Upper lobe of right lung (tissue), 1 donor: ENCODE results near the gene NEK8. TPM values are rescaled to one million over a fixed set of nuclear protein-coding genes. Genes with fewer than 3 reads are reported as not detected.

Experiments used
- ATAC-seq: fragments of 200-7000 bp; cut with Tn5 transposase; one replicate; pipeline ENCODE4 v1.9.1; 2020; ENCODE audit warnings: mild to moderate bottlenecking, moderate library complexity
- DNase-seq: peaks from one replicate; pipeline ENCODE4 v3.0.0-alpha.2; 2020
- H3K27ac ChIP-seq: fragments of 200-600 bp; one replicate; pipeline ENCODE4 v1.8.0; 2022
- H3K27me3 ChIP-seq: fragments of 200-600 bp; one replicate; pipeline ENCODE4 v1.8.0; 2022; ENCODE audit warnings: mild to moderate bottlenecking
- H3K36me3 ChIP-seq: fragments of 200-600 bp; one replicate; pipeline ENCODE4 v1.8.0; 2022
- H3K4me1 ChIP-seq: fragments of 200-600 bp; one replicate; pipeline ENCODE4 v1.8.0; 2022
- H3K4me3 ChIP-seq: fragments of 200-600 bp; one replicate; pipeline ENCODE4 v1.8.0; 2022; ENCODE audit warnings: mild to moderate bottlenecking
- H3K9me3 ChIP-seq: fragments of 200-600 bp; one replicate; pipeline ENCODE4 v1.8.0; 2022
- intact Hi-C: fragments of 100-400 bp; cut with DNase I; formaldehyde crosslinking; loops from one replicate; pipeline ENCODE4 v1.11.0; 2022
- total RNA-seq: library from RNA; stranded (reverse); fragmentation: NEBNext Ultra II Directional; extraction: Animal tissue kit (Norgen Biotek cat#: 25700); gene quantifications from one replicate; pipeline ENCODE4 v1.2.1, GENCODE V29; 2021
- TF ChIP-seq, protein P1 (sequence below): fragments of 200-600 bp; IDR thresholded peaks from one replicate; pipeline ENCODE4 v1.8.0; 2022; ENCODE audit warnings: antibody characterized with exemption
- donor health status: DM: no; HTN: yes; CAD: no; lungs with severe emphysema.

Gene NEK8
- total RNA-seq, 1 donor from 2014 or later = 8.4 TPM

DNA sequence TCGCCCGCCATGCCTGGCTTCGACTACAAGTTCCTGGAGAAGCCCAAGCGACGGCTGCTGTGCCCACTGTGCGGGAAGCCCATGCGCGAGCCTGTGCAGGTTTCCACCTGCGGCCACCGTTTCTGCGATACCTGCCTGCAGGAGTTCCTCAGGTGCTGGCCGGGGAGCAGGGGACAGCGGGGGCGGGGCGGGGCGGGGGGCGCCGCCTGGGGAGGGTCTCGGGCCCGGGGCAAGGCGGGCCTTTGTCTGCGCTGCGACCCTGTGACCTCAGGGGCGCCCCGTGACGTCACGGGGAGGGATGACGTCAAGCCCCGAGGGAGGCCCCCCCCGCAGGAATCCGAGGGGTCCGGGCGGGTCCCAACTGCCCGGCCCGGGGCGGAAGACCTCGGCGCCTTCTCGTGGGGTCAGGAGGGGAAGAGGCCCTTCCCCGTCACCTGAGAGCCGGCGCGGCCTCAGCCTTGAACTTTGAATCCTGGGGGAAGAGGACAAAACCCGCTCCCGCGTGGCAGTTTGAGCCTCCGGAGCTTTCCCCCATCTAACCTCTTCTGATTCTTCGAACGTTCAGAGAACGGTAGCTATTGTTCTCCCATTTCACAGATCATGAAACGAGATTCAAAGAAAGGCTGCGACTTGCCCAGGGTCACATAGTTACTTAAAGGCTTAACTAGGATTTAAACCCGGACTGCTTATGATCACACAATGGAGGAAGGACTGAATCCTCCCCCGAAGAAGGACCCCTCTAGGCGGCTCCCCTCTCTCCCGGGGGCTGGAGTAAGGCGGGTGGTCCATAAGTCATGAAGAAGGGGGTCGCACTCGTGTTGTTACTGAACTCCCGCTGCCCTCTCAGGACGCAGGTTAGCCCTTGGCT is 15.8 kb downstream of the NEK8 start:
- intact Hi-C loops = no loop called here
- no peaks in the 10 kb centered on the region for H3K27me3 ChIP-seq
- no peaks in the 10 kb centered on the region for H3K9me3 ChIP-seq
- H3K36me3 ChIP-seq = peaks cover 20% of the 10 kb centered on the region
- TF ChIP-seq, protein P1, sequence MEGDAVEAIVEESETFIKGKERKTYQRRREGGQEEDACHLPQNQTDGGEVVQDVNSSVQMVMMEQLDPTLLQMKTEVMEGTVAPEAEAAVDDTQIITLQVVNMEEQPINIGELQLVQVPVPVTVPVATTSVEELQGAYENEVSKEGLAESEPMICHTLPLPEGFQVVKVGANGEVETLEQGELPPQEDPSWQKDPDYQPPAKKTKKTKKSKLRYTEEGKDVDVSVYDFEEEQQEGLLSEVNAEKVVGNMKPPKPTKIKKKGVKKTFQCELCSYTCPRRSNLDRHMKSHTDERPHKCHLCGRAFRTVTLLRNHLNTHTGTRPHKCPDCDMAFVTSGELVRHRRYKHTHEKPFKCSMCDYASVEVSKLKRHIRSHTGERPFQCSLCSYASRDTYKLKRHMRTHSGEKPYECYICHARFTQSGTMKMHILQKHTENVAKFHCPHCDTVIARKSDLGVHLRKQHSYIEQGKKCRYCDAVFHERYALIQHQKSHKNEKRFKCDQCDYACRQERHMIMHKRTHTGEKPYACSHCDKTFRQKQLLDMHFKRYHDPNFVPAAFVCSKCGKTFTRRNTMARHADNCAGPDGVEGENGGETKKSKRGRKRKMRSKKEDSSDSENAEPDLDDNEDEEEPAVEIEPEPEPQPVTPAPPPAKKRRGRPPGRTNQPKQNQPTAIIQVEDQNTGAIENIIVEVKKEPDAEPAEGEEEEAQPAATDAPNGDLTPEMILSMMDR = no peak
- peaks cover 49% of the 10 kb centered on the region for H3K4me1 ChIP-seq
- H3K4me3 ChIP-seq = peak overlapping the region; percentile 77
- peak; percentile 4 for ATAC-seq
- DNase-seq = peak; percentile 87
- peak overlapping the region; percentile 94 for H3K27ac ChIP-seq

DNA sequence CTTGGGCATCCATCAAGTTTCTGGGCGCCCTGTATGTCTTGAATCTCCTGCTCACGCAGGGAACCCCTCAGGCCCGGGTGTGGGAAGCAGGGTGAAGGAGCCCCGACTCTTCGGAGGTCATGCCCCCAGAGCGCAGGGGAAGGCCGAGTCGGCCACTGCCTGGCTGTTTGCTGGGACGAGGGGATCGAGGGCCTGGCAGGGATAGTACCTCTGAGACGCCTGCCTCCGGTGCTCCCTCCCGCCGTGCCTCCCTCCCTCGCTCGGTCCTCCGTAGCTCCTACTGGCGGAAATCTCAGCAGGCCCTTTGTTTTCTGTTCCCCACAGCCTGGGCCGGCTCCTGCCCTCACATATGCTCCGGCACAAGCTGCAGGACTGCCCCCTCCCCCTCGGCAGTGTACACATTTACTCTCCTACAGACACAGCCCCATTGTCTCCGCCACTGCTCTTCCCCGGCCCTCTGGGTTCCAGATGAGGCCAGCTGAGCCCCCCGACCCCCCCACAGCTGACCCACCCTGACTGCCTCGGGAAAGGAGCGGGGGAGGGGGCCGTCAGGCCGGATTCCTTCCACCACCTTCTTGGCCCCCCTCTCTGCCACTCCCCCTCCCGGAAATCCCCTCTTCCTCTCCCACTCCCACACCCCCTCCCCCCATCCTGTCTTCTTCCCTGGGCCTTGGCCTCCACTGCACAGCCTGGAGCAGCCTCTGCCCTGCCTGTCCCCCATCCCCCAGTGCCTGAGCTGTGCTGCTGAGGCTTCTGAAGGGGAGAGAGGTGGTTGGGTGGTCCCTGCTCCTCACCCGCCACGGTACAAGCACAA is 16.6 kb downstream of the NEK8 start:
- peaks cover 25% of the 10 kb centered on the region for H3K36me3 ChIP-seq
- TF ChIP-seq, protein P1 = no peak
- H3K4me1 ChIP-seq = peaks cover 58% of the 10 kb centered on the region
- H3K4me3 ChIP-seq = peak overlapping the region; percentile 77
- H3K27me3 ChIP-seq = no peaks in the 10 kb centered on the region
- intact Hi-C loops = no loop called here
- no peak for ATAC-seq
- DNase-seq = no peak
- H3K27ac ChIP-seq = peak overlapping the region; percentile 94
- H3K9me3 ChIP-seq = no peaks in the 10 kb centered on the region

DNA sequence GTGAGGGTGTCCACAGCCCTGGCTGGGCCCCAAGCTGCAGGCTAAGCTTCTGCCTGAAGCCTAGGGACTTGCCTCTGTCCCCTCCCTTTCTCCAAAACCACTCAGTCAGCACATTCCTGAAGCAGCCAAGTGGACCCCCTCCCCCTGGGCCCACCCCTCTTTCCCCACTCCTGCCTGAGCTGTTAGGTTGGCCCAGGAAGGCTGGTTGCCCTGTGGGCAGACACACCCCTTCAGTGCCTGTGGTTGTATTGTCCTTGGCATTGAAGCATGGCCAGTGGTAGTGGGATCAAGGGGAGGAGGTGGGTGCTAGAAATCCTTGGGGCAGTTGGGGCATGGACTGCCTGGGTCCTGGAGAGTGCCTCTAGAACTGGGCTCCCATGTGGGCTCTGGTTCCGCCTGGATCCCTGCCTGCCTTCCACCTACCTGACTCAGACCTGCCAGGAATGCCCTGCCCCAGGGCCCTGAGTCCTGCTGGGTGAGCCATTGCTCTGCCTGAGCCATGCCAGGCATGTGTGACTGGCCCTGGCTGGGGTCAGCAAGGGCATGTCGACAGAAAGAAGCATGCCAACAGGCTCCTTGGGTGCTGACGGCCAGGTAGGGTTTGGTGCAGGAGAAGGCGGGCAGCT is 17.3 kb downstream of the NEK8 start:
- intact Hi-C loops = no loop called here

DNA sequence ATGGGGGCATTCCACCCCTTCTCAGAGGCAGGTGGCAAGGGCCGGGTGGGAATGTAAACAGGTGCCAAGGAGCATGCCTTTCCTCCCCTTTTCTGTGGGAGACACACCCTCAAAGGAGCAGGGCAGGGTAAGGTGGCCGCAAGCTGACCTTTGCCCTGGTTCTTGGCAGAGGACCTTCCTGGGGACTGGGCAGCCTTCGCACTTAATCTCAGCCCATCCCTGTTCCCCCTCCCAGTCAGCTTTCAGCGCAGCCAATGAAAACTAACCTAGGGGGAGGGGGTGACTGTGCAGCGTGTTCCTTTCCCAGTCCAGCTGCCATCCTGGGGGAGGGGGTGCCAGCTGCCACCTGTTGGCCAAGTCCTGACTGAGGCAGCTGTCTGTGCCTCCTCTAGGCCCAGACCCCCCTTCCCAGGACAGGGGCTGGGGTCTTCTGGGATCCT is 18.0 kb downstream of the NEK8 start:
- Histone ChIP-seq H3K27ac (peak overlapping the region; percentile 94), H3K9me3 (no peaks in the 10 kb centered on the region), H3K4me1 (peaks cover 59% of the 10 kb centered on the region), H3K36me3 (peaks cover 25% of the 10 kb centered on the region), H3K27me3 (no peaks in the 10 kb centered on the region), H3K4me3 (peak overlapping the region; percentile 10)
- TF ChIP-seq, protein P1 = no peak
- DNase-seq (peak; percentile 87), ATAC-seq (peak; percentile 44)
- intact Hi-C loops = no loop called here

More for the DNA sequence above, 17.3 kb downstream of the NEK8 start:
- TF ChIP-seq, protein P1 = no peak
- peak overlapping the region; percentile 94 for H3K27ac ChIP-seq
- H3K4me3 ChIP-seq = peak overlapping the region; percentile 77
- H3K9me3 ChIP-seq = no peaks in the 10 kb centered on the region
- H3K27me3 ChIP-seq = no peaks in the 10 kb centered on the region
- H3K36me3 ChIP-seq = peaks cover 25% of the 10 kb centered on the region
- ATAC-seq (peak; percentile 1), DNase-seq (peak; percentile 79)
- peaks cover 62% of the 10 kb centered on the region for H3K4me1 ChIP-seq

DNA sequence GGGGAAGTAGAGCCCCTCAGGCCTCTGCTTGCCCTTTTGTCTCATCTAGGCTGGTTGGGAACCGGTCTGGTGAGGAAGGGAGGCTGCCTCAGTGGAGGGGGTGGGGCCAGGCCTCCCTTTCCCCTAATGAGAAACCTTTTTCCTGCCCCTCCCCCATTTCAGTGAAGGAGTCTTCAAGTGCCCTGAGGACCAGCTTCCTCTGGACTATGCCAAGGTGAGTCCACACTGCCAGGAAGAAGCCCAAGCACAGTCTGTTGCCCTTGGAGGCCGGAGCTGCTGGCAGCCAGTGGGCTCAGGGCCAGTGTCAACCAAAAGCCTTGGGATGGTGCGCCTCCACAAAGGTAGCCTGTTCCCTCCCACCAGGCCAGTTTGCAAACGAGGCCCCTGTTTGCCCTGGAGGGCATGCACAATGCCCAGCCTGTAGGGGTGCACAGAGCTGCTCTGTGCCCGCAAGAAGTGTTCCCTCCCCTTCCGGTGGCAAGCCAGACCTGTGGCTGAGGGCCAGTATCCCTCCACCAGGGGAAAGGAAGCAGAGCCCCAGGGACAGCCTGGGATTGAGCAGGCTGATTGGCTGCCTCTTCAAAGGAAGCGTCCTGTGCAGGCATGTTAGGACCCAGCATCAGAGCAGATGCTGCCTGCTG is 18.6 kb downstream of the NEK8 start:
- TF ChIP-seq, protein P1 = no peak
- intact Hi-C loops = no loop called here
- H3K27me3 ChIP-seq = no peaks in the 10 kb centered on the region
- DNase-seq (peak; percentile 90), ATAC-seq (peak; percentile 47)
- no peaks in the 10 kb centered on the region for H3K9me3 ChIP-seq
- H3K4me3 ChIP-seq = peak overlapping the region; percentile 10
- peaks cover 59% of the 10 kb centered on the region for H3K4me1 ChIP-seq
- H3K36me3 ChIP-seq = peaks cover 25% of the 10 kb centered on the region
- H3K27ac ChIP-seq = peak overlapping the region; percentile 94
